ENCODE measurements around the gene KLHL21. TPM values are rescaled to one million over a fixed set of nuclear protein-coding genes. Genes with fewer than 3 reads are reported as not detected.

The KLHL21 gene
- total and polyA plus RNA-seq, 2 of the 4 experiments (the other 2 are of a cell fraction) = 12.0 to 36.7 TPM

DNA sequence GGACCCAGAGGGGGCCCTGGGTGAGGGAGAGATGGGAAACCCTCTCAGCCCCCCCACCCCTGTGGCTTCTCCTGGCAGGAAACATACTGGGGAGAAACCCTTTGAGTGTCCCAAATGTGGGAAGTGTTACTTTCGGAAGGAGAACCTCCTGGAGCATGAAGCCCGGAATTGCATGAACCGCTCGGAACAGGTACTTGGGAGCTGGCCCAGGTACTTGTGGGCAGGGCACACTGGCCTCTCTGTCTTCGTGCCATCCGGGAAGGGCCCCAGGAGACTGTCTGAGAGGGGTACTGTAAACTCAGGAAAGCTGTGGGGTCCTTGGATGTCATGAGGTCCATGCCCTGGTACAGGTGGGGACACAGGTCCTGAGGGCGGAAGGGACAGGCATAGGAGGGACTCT, 16.8 kb downstream of the KLHL21 start:
- CTCF ChIA-PET = no interaction called here

More for the DNA sequence above, 16.8 kb downstream of the KLHL21 start:
- WGBS, 2 experiments (ENCODE audit: extremely low coverage in 2 of 2, insufficient read length in 1 of 2) = 93% methylated on average over 3 of the region's 7 CpGs; no CpG with 5 or more reads in 1 of the 2 experiments
- Histone ChIP-seq H3K9me1 (ENCODE audit: insufficient read depth, low read length) (peaks cover 11% of the 10 kb centered on the region; the same call in 1 of the 2 replicates), H3K4me1 (ENCODE audit: control insufficient read depth, insufficient read depth, low read length) (peaks cover 2% of the 10 kb centered on the region; the same call in 1 of the 2 replicates), H2AK9ac (replicated peaks; ENCODE audit: low read depth, low read length, poor library complexity) (no peak overlapping the region), H3K4me3 (ENCODE audit: insufficient read depth, low read depth, low read length) (no peak overlapping the region), H3K4me2 (ENCODE audit: low read depth, low read length) (no peak overlapping the region), H4K8ac (ENCODE audit: low read depth in 2 of 2, low read length in 2 of 2) (no peak overlapping the region), H3K23ac (ENCODE audit: low read depth, low read length) (no peak overlapping the region), H3K79me1 (ENCODE audit: low read depth in 1 of 2, low read length in 2 of 2) (peaks cover 11 to 54% of the 10 kb centered on the region in 2 experiments), H3K9ac (ENCODE audit: low read depth, low read length) (no peak overlapping the region), H3K4ac (ENCODE audit: low read depth, low read length) (no peak overlapping the region), H4K20me1 (ENCODE audit: insufficient read depth, low read length) (peaks cover 36% of the 10 kb centered on the region), H3K27ac (ENCODE audit: insufficient read depth, low read length) (no peak overlapping the region), H3K36me3 (ENCODE audit: control insufficient read depth, insufficient read depth, low read length) (peaks cover 38% of the 10 kb centered on the region), H3K56ac (ENCODE audit: extremely low read depth, insufficient read depth, low read length) (no peak overlapping the region), H3K9me3 (ENCODE audit: control insufficient read depth, insufficient read depth, low read length) (no peaks in the 10 kb centered on the region), H2BK120ac (ENCODE audit: low read depth, low read length) (no peak overlapping the region), H3K27me3 (ENCODE audit: control insufficient read depth, insufficient read depth, low read length) (no peaks in the 10 kb centered on the region), H2BK15ac (ENCODE audit: low read depth, low read length) (no peak overlapping the region), H4K91ac (ENCODE audit: insufficient read depth, low read depth, low read length) (no peak overlapping the region), H4K5ac (ENCODE audit: low read depth, low read length) (no peak overlapping the region), H2BK5ac (ENCODE audit: low read depth, low read length, poor library complexity, severe bottlenecking) (no peak overlapping the region), H2BK20ac (ENCODE audit: low read depth, low read length) (no peak overlapping the region), H3K18ac (ENCODE audit: low read depth, low read length) (no peak overlapping the region), H2AFZ (replicated peaks; ENCODE audit: low read length, poor library complexity) (no peak overlapping the region), H3K14ac (replicated peaks; ENCODE audit: low read depth, low read length) (no peak overlapping the region), H2AK5ac (ENCODE audit: low read depth, low read length) (no peak overlapping the region)
- BruUV-seq (replicated peaks) = no TSS peak
- DNase-seq = no peak
- in situ Hi-C loops (cut with MboI; ENCODE audit: low sequenced_read_pairs) = no loop called here
- intact Hi-C loops (cut with micrococcal nuclease) = no loop called here
- no peak for ATAC-seq (ENCODE audit: low read depth)
- TF ChIP-seq FOS (IDR thresholded peaks at IDR 0.05; ENCODE audit: low read depth, low read length) = no peak
- no peak for TF ChIP-seq MAFK (IDR thresholded peaks at IDR 0.05; ENCODE audit: low read depth, low read length)
- no peak for TF ChIP-seq BHLHE40 (IDR thresholded peaks at IDR 0.05; ENCODE audit: low read depth, low read length)
- TF ChIP-seq RCOR1 (IDR thresholded peaks at IDR 0.05; ENCODE audit: insufficient replicate concordance, low read length) = no peak
- TF ChIP-seq, protein P1, sequence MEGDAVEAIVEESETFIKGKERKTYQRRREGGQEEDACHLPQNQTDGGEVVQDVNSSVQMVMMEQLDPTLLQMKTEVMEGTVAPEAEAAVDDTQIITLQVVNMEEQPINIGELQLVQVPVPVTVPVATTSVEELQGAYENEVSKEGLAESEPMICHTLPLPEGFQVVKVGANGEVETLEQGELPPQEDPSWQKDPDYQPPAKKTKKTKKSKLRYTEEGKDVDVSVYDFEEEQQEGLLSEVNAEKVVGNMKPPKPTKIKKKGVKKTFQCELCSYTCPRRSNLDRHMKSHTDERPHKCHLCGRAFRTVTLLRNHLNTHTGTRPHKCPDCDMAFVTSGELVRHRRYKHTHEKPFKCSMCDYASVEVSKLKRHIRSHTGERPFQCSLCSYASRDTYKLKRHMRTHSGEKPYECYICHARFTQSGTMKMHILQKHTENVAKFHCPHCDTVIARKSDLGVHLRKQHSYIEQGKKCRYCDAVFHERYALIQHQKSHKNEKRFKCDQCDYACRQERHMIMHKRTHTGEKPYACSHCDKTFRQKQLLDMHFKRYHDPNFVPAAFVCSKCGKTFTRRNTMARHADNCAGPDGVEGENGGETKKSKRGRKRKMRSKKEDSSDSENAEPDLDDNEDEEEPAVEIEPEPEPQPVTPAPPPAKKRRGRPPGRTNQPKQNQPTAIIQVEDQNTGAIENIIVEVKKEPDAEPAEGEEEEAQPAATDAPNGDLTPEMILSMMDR (conservative IDR thresholded peaks at IDR 0.05; ENCODE audit: low read depth, low read length) = no peak
- TF ChIP-seq NFE2L2 (IDR thresholded peaks at IDR 0.05; ENCODE audit: low read depth, low read length) = no peak
- TF ChIP-seq, protein P2, sequence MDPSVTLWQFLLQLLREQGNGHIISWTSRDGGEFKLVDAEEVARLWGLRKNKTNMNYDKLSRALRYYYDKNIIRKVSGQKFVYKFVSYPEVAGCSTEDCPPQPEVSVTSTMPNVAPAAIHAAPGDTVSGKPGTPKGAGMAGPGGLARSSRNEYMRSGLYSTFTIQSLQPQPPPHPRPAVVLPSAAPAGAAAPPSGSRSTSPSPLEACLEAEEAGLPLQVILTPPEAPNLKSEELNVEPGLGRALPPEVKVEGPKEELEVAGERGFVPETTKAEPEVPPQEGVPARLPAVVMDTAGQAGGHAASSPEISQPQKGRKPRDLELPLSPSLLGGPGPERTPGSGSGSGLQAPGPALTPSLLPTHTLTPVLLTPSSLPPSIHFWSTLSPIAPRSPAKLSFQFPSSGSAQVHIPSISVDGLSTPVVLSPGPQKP (IDR thresholded peaks at IDR 0.05; ENCODE audit: borderline replicate concordance, low read depth, low read length) = no peak
- no peak for TF ChIP-seq CEBPB (IDR thresholded peaks at IDR 0.05; ENCODE audit: low read depth, low read length)
- TF ChIP-seq MXI1 (IDR thresholded peaks at IDR 0.05; ENCODE audit: borderline replicate concordance, low read depth, low read length) = no peak
- no peak for TF ChIP-seq MAZ (IDR thresholded peaks at IDR 0.05; ENCODE audit: borderline replicate concordance, low read depth, low read length)
- TF ChIP-seq POLR2A (IDR thresholded peaks at IDR 0.05; ENCODE audit: low read depth, low read length) = no peak
- no peak for TF ChIP-seq SMC3 (IDR thresholded peaks at IDR 0.05; ENCODE audit: low read depth, low read length)
- no peak for TF ChIP-seq RFX5 (IDR thresholded peaks at IDR 0.05; ENCODE audit: low read depth, low read length)
- TF ChIP-seq RAD21 (IDR thresholded peaks at IDR 0.05; ENCODE audit: low read length) = no peak
- no peak for TF ChIP-seq CHD1 (IDR thresholded peaks at IDR 0.05; ENCODE audit: low read depth, low read length)
- TF ChIP-seq, protein P3, sequence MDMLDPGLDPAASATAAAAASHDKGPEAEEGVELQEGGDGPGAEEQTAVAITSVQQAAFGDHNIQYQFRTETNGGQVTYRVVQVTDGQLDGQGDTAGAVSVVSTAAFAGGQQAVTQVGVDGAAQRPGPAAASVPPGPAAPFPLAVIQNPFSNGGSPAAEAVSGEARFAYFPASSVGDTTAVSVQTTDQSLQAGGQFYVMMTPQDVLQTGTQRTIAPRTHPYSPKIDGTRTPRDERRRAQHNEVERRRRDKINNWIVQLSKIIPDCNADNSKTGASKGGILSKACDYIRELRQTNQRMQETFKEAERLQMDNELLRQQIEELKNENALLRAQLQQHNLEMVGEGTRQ (IDR thresholded peaks at IDR 0.05; ENCODE audit: low read depth, low read length) = no peak
- POLR2A ChIA-PET (ENCODE audit: unreplicated experiment) = no interaction called here
- dilution Hi-C loops (cut with HindIII; ENCODE audit: low sequenced_read_pairs, unreplicated experiment) = no loop called here
